Activated T-cell treated with anti-CD3 and anti-CD28 coated beads, Interleukin-2, amount 50 U/mL, for 4 hours (primary cell): Measurements from ENCODE around the gene MROH2B. TPM values are rescaled to one million over a fixed set of nuclear protein-coding genes. Genes with fewer than 3 reads are reported as not detected.

Source experiments
- ATAC-seq, 2 donors: fragments of 200-7000 bp; cut with Tn5 transposase; one replicate each; pipeline ENCODE4 v1.10.0; 2021
- DNase-seq: peaks from one replicate; pipeline ENCODE4 v3.0.0-alpha.2; 2020
- H3K27me3 Mint-ChIP-seq: one replicate; pipeline ENCODE4 v1.8.0; 2021; ENCODE audit warnings: low read depth, mixed read lengths
- H3K36me3 Mint-ChIP-seq: one replicate; pipeline ENCODE4 v1.8.0; 2022; ENCODE audit warnings: mixed read lengths; ENCODE audit not compliant: insufficient read depth
- H3K4me1 Mint-ChIP-seq: one replicate; pipeline ENCODE4 v1.8.0; 2021; ENCODE audit warnings: low read depth, mixed read lengths
- H3K4me3 Mint-ChIP-seq: one replicate; pipeline ENCODE4 v1.8.0; 2021; ENCODE audit warnings: mild to moderate bottlenecking, moderate library complexity, mixed read lengths
- H3K9me3 Mint-ChIP-seq: one replicate; pipeline ENCODE4 v1.8.0; 2021; ENCODE audit warnings: mixed read lengths
- total RNA-seq, 3 donors: library from RNA; stranded (reverse); gene quantifications; one replicate each; pipeline ENCODE4 v1.2.1, GENCODE V29; 2021

The MROH2B gene
- not detected for total RNA-seq

- no peaks in the 10 kb centered on the region for H3K9me3 Mint-ChIP-seq
- no peaks in the 10 kb centered on the region for H3K4me1 Mint-ChIP-seq
- no peak within 1 kb of the TSS for H3K4me3 Mint-ChIP-seq
- no peaks in the 10 kb centered on the region for H3K36me3 Mint-ChIP-seq
- no peak for ATAC-seq
- no peak for DNase-seq
- no peaks in the 10 kb centered on the region for H3K27me3 Mint-ChIP-seq
Measured at GRCh38 chr5:41071242-41071641, at the start of gene MROH2B. Gene MROH2B, minus strand, starts transcription at chr5:41071342. Its CDS starts 490 bp downstream, at chr5:41070852.

- Mint-ChIP-seq H3K36me3 (no peaks in the 10 kb centered on the region), H3K9me3 (no peaks in the 10 kb centered on the region)
- ATAC-seq, result no peak
Measured at GRCh38 chr5:41120600-41120999, 49.5 kb upstream of the MROH2B start.

GRCh38 chr5:41118177-41118576 lies 47.0 kb upstream of the MROH2B start:
- no peaks in the 10 kb centered on the region for H3K27me3 Mint-ChIP-seq
- no peaks in the 10 kb centered on the region for H3K36me3 Mint-ChIP-seq
- no peak for ATAC-seq
- H3K4me3 Mint-ChIP-seq, result no peak overlapping the region
- H3K9me3 Mint-ChIP-seq, result no peaks in the 10 kb centered on the region
- no peaks in the 10 kb centered on the region for H3K4me1 Mint-ChIP-seq
- no peak for DNase-seq

More at GRCh38 chr5:41120600-41120999, 49.5 kb upstream of the MROH2B start:
- Mint-ChIP-seq H3K27me3 (no peaks in the 10 kb centered on the region), H3K4me1 (no peaks in the 10 kb centered on the region), H3K4me3 (no peak overlapping the region)
- DNase-seq, result no peak

GRCh38 chr5:41115281-41115680 lies 44.1 kb upstream of the MROH2B start:
- Mint-ChIP-seq H3K4me1 (no peaks in the 10 kb centered on the region), H3K9me3 (no peaks in the 10 kb centered on the region), H3K4me3 (no peak overlapping the region), H3K36me3 (no peaks in the 10 kb centered on the region), H3K27me3 (no peaks in the 10 kb centered on the region)
- ATAC-seq (no peak), DNase-seq (no peak)

- H3K4me1 Mint-ChIP-seq, result no peaks in the 10 kb centered on the region
- no peak for ATAC-seq
- H3K36me3 Mint-ChIP-seq, result no peaks in the 10 kb centered on the region
- H3K4me3 Mint-ChIP-seq, result no peak overlapping the region
- no peaks in the 10 kb centered on the region for H3K9me3 Mint-ChIP-seq
- H3K27me3 Mint-ChIP-seq, result no peaks in the 10 kb centered on the region
- no peak for DNase-seq
Measured at GRCh38 chr5:41112486-41113455, 41.6 kb upstream of the MROH2B start.

GRCh38 chr5:41109186-41109585 lies 38.0 kb upstream of the MROH2B start:
- no peaks in the 10 kb centered on the region for H3K27me3 Mint-ChIP-seq
- H3K36me3 Mint-ChIP-seq, result no peaks in the 10 kb centered on the region
- ATAC-seq (no peak), DNase-seq (no peak)
- H3K4me3 Mint-ChIP-seq, result no peak overlapping the region
- H3K4me1 Mint-ChIP-seq, result no peaks in the 10 kb centered on the region
- H3K9me3 Mint-ChIP-seq, result no peaks in the 10 kb centered on the region

GRCh38 chr5:41102341-41102740 lies 31.2 kb upstream of the MROH2B start:
- ATAC-seq, result no peak
- H3K4me3 Mint-ChIP-seq, result no peak overlapping the region
- H3K27me3 Mint-ChIP-seq, result no peaks in the 10 kb centered on the region
- DNase-seq, result no peak
- no peaks in the 10 kb centered on the region for H3K36me3 Mint-ChIP-seq
- no peaks in the 10 kb centered on the region for H3K4me1 Mint-ChIP-seq
- no peaks in the 10 kb centered on the region for H3K9me3 Mint-ChIP-seq

GRCh38 chr5:41097642-41098041 lies 26.5 kb upstream of the MROH2B start:
- no peak for DNase-seq
- no peaks in the 10 kb centered on the region for H3K4me1 Mint-ChIP-seq
- H3K36me3 Mint-ChIP-seq, result no peaks in the 10 kb centered on the region
- no peaks in the 10 kb centered on the region for H3K9me3 Mint-ChIP-seq
- H3K4me3 Mint-ChIP-seq, result no peak overlapping the region
- ATAC-seq, result no peak
- H3K27me3 Mint-ChIP-seq, result no peaks in the 10 kb centered on the region

GRCh38 chr5:41095324-41096101 lies 24.4 kb upstream of the MROH2B start:
- Mint-ChIP-seq H3K4me3 (no peak overlapping the region), H3K4me1 (no peaks in the 10 kb centered on the region), H3K9me3 (no peaks in the 10 kb centered on the region), H3K36me3 (no peaks in the 10 kb centered on the region), H3K27me3 (no peaks in the 10 kb centered on the region)
- no peak for DNase-seq
- no peak for ATAC-seq

GRCh38 chr5:41094871-41095270 lies 23.7 kb upstream of the MROH2B start:
- Mint-ChIP-seq H3K27me3 (no peaks in the 10 kb centered on the region), H3K4me1 (no peaks in the 10 kb centered on the region), H3K36me3 (no peaks in the 10 kb centered on the region), H3K9me3 (no peaks in the 10 kb centered on the region), H3K4me3 (no peak overlapping the region)
- DNase-seq (no peak), ATAC-seq (no peak)

GRCh38 chr5:41093803-41094202 lies 22.7 kb upstream of the MROH2B start:
- ATAC-seq, result no peak
- no peak for DNase-seq
- Mint-ChIP-seq H3K4me1 (no peaks in the 10 kb centered on the region), H3K27me3 (no peaks in the 10 kb centered on the region), H3K9me3 (no peaks in the 10 kb centered on the region), H3K4me3 (no peak overlapping the region), H3K36me3 (no peaks in the 10 kb centered on the region)

- H3K9me3 Mint-ChIP-seq, result peaks cover 3% of the 10 kb centered on the region
- no peaks in the 10 kb centered on the region for H3K27me3 Mint-ChIP-seq
- ATAC-seq, result no peak
- H3K4me1 Mint-ChIP-seq, result no peaks in the 10 kb centered on the region
- no peak for DNase-seq
- no peak overlapping the region for H3K4me3 Mint-ChIP-seq
- H3K36me3 Mint-ChIP-seq, result no peaks in the 10 kb centered on the region
Measured at GRCh38 chr5:41087461-41087860, 16.3 kb upstream of the MROH2B start.

GRCh38 chr5:41083306-41083705 lies 12.2 kb upstream of the MROH2B start:
- Mint-ChIP-seq H3K4me3 (no peak overlapping the region), H3K27me3 (no peaks in the 10 kb centered on the region), H3K36me3 (no peaks in the 10 kb centered on the region), H3K4me1 (no peaks in the 10 kb centered on the region), H3K9me3 (peaks cover 10% of the 10 kb centered on the region)
- DNase-seq (no peak), ATAC-seq (no peak)

- Mint-ChIP-seq H3K4me1 (no peaks in the 10 kb centered on the region), H3K36me3 (no peaks in the 10 kb centered on the region), H3K9me3 (no peaks in the 10 kb centered on the region), H3K4me3 (no peak overlapping the region), H3K27me3 (no peaks in the 10 kb centered on the region)
- DNase-seq (no peak), ATAC-seq (no peak)
Measured at GRCh38 chr5:41071975-41072374, 833 bp upstream of the MROH2B start.
